Measurements from ENCODE around the gene ITGA7. TPM values are rescaled to one million over a fixed set of nuclear protein-coding genes. Genes with fewer than 3 reads are reported as not detected.

ITGA7 gene
- total and polyA plus RNA-seq, 2 of the 4 experiments (the other 2 are of a cell fraction): 3.9 to 15.7 TPM

DNA sequence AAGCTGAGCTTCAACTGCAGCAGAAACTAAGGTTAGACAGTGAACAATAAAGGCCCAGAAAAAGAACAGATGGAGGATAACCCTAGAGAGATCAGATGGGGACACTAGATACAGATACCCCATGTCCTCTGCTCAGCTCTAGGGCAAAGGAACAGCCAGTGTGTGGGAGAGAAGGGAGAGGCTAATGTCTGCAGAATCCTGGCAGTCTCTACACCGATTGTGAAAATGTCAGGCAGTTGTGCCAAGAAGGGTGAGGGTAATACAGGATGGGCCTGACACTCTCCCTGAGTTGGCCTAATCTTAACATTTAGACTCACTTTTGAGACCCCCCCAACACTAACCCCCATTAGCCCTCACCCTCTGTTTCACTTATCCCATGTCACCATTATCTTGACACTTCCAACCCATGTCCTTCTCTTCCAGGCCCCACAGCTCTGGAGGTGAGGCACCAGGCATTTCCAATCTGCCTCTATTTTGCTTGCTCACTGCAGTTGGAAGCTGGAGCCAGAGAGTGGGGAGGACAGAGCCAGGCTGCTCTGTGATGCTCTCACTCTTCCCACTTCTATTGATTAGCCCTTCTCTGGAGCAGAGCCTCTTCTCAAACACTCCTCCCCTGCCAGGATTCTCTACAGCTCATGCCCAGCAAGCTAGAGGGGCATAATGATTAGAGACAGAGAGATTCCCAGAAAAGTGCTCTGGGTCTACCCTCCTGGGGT lies 5.2 kb upstream of the ITGA7 start:
- POLR2A ChIA-PET (ENCODE audit: unreplicated experiment): no interaction called here
- Histone ChIP-seq H4K8ac (ENCODE audit: low read depth in 2 of 2, low read length in 2 of 2) (no peak overlapping the region), H3K9me1 (ENCODE audit: insufficient read depth, low read length) (peaks cover 16% of the 10 kb centered on the region), H2BK5ac (ENCODE audit: low read depth, low read length, poor library complexity, severe bottlenecking) (no peak overlapping the region), H4K91ac (ENCODE audit: insufficient read depth, low read depth, low read length) (peak overlapping the region; percentile 52), H3K79me1 (ENCODE audit: low read depth in 1 of 2, low read length in 2 of 2) (peaks cover 7 to 29% of the 10 kb centered on the region in 2 experiments; a peak in 3 of 4 replicates), H3K4me3 (ENCODE audit: insufficient read depth, low read depth, low read length) (no peak overlapping the region), H2AK5ac (ENCODE audit: low read depth, low read length) (peak overlapping the region; percentile 35; the same call in 1 of the 2 replicates), H3K23ac (ENCODE audit: low read depth, low read length) (0 out of 2 replicates have a peak overlapping the region, but pooled peaks have one; percentile 24), H2AFZ (replicated peaks; ENCODE audit: low read length, poor library complexity) (no peak overlapping the region), H3K4ac (ENCODE audit: low read depth, low read length) (peak overlapping the region; percentile 23; the same call in 1 of the 2 replicates), H2BK120ac (ENCODE audit: low read depth, low read length) (peak overlapping the region; percentile 3; the same call in 1 of the 2 replicates), H3K56ac (ENCODE audit: extremely low read depth, insufficient read depth, low read length) (no peak overlapping the region), H2AK9ac (replicated peaks; ENCODE audit: low read depth, low read length, poor library complexity) (no peak overlapping the region), H3K27me3 (ENCODE audit: control insufficient read depth, insufficient read depth, low read length) (peaks cover 11% of the 10 kb centered on the region), H3K9me3 (ENCODE audit: control insufficient read depth, insufficient read depth, low read length) (no peaks in the 10 kb centered on the region), H3K9ac (ENCODE audit: low read depth, low read length) (no peak overlapping the region), H3K4me1 (ENCODE audit: control insufficient read depth, insufficient read depth, low read length) (peaks cover 24% of the 10 kb centered on the region), H2BK15ac (ENCODE audit: low read depth, low read length) (peak overlapping the region; percentile 63; the same call in 2 of the 3 replicates), H3K18ac (ENCODE audit: low read depth, low read length) (peak overlapping the region; percentile 12; the same call in 1 of the 2 replicates), H3K14ac (replicated peaks; ENCODE audit: low read depth, low read length) (no peak overlapping the region), H2BK20ac (ENCODE audit: low read depth, low read length) (peak overlapping the region; percentile 66; the same call in 1 of the 2 replicates), H4K5ac (ENCODE audit: low read depth, low read length) (0 out of 2 replicates have a peak overlapping the region, but pooled peaks have one; percentile 14), H3K4me2 (ENCODE audit: low read depth, low read length) (no peak overlapping the region), H4K20me1 (ENCODE audit: insufficient read depth, low read length) (no peaks in the 10 kb centered on the region), H3K27ac (ENCODE audit: insufficient read depth, low read length) (no peak overlapping the region), H3K36me3 (ENCODE audit: control insufficient read depth, insufficient read depth, low read length) (no peaks in the 10 kb centered on the region)
- in situ Hi-C loops (cut with MboI; ENCODE audit: low sequenced_read_pairs): no loop called here
- WGBS, 2 experiments (ENCODE audit: extremely low coverage in 2 of 2, insufficient read length in 1 of 2): no CpG with 5 or more reads among the region's 1 CpG
- CTCF ChIA-PET: no interaction called here
- no peak for ATAC-seq (ENCODE audit: low read depth)
- DNase-seq: no peak
- BruUV-seq (replicated peaks): no TSS peak
- dilution Hi-C loops (cut with HindIII; ENCODE audit: low sequenced_read_pairs, unreplicated experiment): no loop called here
- intact Hi-C loops (cut with micrococcal nuclease): no loop called here
- no peak for TF ChIP-seq RFX5 (IDR thresholded peaks at IDR 0.05; ENCODE audit: low read depth, low read length)
- no peak for TF ChIP-seq MXI1 (IDR thresholded peaks at IDR 0.05; ENCODE audit: borderline replicate concordance, low read depth, low read length)
- no peak for TF ChIP-seq MAFK (IDR thresholded peaks at IDR 0.05; ENCODE audit: low read depth, low read length)
- no peak for TF ChIP-seq POLR2A (IDR thresholded peaks at IDR 0.05; ENCODE audit: low read depth, low read length)
- TF ChIP-seq MAZ (IDR thresholded peaks at IDR 0.05; ENCODE audit: borderline replicate concordance, low read depth, low read length): no peak
- TF ChIP-seq RAD21 (IDR thresholded peaks at IDR 0.05; ENCODE audit: low read length): no peak
- TF ChIP-seq, protein P1, sequence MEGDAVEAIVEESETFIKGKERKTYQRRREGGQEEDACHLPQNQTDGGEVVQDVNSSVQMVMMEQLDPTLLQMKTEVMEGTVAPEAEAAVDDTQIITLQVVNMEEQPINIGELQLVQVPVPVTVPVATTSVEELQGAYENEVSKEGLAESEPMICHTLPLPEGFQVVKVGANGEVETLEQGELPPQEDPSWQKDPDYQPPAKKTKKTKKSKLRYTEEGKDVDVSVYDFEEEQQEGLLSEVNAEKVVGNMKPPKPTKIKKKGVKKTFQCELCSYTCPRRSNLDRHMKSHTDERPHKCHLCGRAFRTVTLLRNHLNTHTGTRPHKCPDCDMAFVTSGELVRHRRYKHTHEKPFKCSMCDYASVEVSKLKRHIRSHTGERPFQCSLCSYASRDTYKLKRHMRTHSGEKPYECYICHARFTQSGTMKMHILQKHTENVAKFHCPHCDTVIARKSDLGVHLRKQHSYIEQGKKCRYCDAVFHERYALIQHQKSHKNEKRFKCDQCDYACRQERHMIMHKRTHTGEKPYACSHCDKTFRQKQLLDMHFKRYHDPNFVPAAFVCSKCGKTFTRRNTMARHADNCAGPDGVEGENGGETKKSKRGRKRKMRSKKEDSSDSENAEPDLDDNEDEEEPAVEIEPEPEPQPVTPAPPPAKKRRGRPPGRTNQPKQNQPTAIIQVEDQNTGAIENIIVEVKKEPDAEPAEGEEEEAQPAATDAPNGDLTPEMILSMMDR (conservative IDR thresholded peaks at IDR 0.05; ENCODE audit: low read depth, low read length): no peak
- no peak for TF ChIP-seq CHD1 (IDR thresholded peaks at IDR 0.05; ENCODE audit: low read depth, low read length)
- TF ChIP-seq NFE2L2 (IDR thresholded peaks at IDR 0.05; ENCODE audit: low read depth, low read length): no peak
- no peak for TF ChIP-seq CEBPB (IDR thresholded peaks at IDR 0.05; ENCODE audit: low read depth, low read length)
- TF ChIP-seq RCOR1 (IDR thresholded peaks at IDR 0.05; ENCODE audit: insufficient replicate concordance, low read length): no peak
- TF ChIP-seq SMC3 (IDR thresholded peaks at IDR 0.05; ENCODE audit: low read depth, low read length): no peak
- TF ChIP-seq, protein P2, sequence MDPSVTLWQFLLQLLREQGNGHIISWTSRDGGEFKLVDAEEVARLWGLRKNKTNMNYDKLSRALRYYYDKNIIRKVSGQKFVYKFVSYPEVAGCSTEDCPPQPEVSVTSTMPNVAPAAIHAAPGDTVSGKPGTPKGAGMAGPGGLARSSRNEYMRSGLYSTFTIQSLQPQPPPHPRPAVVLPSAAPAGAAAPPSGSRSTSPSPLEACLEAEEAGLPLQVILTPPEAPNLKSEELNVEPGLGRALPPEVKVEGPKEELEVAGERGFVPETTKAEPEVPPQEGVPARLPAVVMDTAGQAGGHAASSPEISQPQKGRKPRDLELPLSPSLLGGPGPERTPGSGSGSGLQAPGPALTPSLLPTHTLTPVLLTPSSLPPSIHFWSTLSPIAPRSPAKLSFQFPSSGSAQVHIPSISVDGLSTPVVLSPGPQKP (IDR thresholded peaks at IDR 0.05; ENCODE audit: borderline replicate concordance, low read depth, low read length): no peak
- TF ChIP-seq, protein P3, sequence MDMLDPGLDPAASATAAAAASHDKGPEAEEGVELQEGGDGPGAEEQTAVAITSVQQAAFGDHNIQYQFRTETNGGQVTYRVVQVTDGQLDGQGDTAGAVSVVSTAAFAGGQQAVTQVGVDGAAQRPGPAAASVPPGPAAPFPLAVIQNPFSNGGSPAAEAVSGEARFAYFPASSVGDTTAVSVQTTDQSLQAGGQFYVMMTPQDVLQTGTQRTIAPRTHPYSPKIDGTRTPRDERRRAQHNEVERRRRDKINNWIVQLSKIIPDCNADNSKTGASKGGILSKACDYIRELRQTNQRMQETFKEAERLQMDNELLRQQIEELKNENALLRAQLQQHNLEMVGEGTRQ (IDR thresholded peaks at IDR 0.05; ENCODE audit: low read depth, low read length): no peak
- TF ChIP-seq FOS (IDR thresholded peaks at IDR 0.05; ENCODE audit: low read depth, low read length): no peak

All from IMR-90 (cell line).